GM19467 (cell line): ENCODE results near the gene VRTN.
"Not testable (repeated sequence)": the region's sequence is repeated elsewhere in the genome, so short reads cannot be mapped to it uniquely, and the experiment has no call there.

Source experiments
- ATAC-seq: cut with Tn5 transposase; IDR thresholded peaks from one replicate; pipeline ENCODE4 v1.9.1; 2021; ENCODE audit warnings: mild to moderate bottlenecking, moderate library complexity; ENCODE audit not compliant: unreplicated experiment

VRTN gene

DNA sequence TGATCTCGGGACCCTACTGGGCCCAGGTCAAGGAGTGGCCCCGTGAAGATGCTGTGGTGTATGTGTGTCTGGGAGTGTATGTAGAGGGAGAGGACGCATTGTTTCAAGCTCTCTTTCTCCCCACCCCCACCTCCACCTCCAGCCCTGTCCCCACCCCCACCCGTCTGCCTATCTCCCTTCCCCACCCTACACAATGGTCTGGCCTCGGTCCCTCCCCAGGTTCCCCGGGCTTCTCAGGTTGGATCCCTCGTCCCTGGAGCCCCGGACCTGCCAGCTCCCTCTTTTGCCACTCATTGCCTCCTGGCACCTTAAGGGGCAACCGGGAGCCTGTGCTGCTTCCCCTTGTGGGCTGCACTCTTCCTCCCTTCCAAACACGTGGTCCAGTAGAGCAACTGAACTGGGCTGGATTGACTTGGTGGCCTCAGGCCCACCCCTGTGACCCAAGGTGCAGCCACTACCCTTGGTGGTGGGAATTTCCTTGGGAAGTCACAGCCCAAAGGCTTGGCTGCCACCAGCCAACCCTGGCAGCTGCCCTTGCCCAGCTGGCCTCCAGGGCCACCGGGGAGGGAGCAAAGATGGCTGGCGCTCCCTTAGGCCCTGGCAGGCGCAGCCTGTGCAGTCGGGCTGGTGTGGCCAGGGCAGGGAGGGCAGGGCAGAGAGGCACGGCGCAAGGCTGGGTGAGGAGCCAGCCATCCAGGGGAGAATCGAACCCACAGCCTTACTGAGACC is 628 bp downstream of the VRTN start:
- ATAC-seq = no peak

DNA sequence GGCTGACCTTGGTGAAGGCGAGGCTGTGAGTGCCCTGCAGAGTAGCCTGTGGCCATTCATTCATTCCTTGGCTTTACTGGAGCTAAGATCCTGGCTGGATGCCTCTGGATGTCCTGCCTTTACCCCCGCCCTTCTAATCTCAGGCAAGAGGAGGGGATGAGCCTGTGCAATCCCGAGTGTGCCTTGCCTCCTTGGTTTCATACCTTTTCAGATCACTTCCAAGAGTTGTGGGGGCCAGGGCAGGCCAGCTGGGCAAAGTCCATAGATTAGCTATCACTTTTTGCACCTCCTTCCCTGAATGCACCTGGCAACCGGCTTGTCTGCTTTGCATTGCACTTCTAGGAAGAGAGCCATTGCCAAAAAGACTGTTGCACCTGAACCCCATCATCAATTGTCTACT is 1.5 kb downstream of the VRTN start:
- no peak for ATAC-seq

DNA sequence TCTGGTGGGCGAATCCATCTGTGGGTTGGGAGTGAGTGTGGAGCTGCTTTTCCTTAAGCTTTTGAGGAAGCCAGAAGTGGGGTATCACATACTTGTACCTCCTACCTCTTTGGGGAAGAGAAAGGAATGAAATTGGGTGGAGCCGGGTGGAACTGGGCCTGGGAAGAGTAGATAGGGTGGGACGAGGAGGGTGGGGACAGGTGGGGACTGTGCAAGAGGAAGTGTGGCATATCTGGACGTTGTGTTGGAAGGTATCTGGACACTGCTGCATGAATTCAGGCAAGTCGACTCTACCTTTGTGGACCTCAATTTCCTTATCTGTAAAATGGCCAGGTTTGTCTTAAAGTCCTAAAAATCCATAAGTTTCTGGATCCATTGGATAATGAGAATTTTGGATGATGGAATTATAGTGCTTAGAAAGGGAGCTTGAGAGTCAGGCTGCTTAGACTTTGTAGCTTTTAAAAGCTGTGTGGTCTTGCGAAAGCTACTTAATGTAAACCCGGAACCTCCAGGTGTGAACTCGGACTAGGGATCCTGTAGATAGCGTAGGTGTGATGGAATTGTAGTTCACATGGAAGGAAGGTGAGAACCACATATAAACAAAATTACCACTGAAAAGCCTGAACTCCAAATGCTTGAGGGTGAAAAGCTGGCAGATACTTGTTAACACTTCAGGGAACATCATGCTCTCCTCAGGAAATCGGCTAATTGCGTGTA is 2.1 kb downstream of the VRTN start:
- no peak for ATAC-seq

DNA sequence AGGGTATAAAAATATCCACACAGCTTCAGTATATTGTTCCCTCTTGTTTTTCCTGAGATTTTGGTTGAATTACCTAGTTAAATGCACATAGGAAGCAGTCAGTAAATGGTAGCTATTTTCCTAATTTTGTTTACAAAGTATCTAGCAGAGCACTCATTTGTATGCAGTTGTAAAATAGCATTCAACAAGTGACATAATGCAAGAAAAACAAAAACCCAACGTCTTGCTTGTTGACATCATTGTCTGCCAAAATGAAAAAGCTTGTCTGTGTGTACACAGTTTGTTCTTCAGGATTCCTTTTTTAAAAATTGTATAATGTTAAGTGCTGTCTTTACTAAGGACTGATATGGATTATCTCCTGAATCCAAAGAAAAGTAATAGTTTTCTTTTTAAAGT is 2.7 kb downstream of the VRTN start:
- no peak for ATAC-seq

DNA sequence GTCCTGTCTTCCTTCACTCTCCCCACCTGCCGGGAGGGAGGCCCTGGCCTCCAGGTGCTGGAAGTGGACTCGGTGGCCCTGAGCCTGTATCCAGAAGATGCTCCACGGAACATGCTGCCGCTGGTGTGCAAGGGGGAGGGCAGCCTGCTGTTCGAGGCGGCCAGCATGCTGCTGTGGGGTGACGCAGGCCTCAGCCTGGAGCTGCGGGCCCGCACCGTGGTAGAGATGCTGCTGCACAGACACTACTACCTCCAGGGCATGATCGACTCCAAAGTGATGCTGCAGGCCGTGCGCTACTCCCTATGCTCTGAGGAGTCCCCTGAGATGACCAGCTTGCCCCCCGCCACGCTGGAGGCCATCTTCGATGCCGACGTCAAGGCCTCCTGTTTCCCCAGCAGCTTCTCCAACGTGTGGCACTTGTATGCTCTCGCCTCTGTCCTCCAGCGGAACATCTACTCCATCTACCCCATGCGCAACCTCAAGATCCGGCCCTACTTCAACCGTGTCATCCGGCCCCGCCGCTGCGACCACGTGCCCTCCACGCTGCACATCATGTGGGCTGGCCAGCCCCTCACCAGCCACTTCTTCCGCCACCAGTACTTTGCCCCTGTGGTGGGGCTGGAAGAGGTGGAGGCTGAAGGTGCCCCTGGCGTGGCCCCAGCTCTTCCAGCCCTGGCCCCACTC is 8.8 kb downstream of the VRTN start:
- ATAC-seq = no peak

DNA sequence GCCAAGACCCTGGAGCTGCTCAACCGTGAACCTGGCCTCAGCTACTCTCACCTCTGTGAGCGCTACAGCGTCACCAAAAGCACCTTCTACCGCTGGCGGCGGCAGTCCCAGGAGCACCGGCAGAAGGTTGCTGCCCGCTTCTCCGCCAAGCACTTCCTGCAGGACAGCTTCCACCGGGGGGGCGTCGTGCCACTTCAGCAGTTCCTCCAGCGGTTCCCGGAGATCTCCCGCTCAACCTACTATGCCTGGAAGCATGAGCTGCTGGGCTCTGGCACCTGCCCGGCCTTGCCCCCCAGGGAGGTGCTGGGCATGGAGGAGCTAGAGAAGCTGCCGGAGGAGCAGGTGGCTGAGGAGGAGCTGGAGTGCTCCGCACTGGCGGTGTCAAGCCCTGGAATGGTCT is 9.3 kb downstream of the VRTN start:
- ATAC-seq = no peak

DNA sequence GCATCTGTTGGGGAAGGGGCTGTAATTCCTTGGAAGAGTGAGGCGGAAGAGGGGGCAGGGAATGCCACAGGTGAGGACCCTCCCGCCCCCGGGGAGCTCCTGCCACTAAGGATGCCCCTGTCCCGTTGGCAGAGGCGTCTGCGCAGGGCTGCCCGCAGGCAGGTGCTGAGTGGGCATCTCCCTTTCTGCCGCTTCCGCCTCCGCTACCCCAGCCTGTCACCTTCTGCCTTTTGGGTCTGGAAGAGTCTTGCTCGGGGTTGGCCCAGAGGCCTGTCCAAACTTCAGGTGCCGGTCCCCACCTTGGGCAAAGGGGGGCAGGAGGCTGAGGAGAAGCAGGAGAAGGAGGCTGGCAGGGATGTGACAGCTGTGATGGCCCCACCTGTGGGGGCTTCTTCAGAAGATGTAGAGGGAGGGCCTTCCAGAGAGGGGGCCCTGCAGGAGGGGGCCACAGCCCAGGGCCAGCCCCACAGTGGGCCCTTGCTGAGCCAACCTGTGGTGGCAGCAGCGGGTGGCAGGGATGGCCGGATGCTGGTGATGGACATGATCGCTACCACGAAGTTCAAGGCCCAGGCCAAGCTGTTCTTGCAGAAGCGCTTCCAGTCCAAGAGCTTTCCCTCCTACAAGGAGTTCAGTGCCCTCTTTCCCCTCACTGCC is 10.0 kb downstream of the VRTN start:
- ATAC-seq = no peak

DNA sequence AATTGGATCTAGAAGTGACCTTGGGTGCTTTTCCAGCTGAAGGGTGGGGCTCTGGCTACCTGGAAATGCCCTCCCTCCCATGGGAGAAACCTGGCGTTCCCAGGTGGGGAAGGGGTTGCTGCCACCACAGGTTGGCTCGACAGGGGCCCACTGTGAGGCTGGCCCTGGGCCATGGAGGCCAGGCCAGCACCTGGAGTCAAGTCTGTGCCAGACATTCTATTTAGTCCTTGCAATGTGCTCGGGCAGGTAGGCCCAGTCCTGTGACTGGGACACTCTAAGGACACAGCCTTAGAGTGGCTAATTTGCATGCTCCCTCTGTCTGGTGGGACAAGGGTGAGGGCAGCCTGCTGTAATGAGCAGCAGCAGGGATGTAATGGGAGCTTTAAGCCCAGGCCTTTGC is 11.9 kb downstream of the VRTN start:
- ATAC-seq = no peak

DNA sequence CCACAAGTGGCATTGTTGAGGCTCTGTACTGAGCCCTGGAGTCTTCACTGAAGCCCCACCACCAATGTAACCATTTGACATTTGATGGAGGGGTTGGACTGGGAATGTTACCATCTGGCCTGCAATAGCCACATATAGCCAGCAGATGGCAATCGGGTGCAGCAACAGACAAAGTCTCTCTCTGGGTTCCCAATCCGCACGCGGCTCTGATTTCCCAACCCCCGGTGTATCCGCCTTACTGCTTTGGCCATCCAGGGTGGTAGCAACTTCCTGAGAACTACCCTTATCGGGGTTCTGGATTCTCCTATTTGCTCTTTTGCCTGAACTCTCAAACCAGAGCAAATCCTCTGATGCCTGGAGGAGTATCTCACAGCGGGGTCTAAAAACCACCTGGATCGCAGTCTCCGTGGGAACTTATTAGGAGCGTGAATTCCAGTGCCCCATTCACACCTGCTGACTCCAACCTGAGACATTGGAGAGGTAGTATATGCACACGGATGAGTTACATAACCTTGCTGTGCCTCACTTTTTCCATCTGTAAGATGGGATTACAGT is 14.2 kb downstream of the VRTN start:
- ATAC-seq = no peak

DNA sequence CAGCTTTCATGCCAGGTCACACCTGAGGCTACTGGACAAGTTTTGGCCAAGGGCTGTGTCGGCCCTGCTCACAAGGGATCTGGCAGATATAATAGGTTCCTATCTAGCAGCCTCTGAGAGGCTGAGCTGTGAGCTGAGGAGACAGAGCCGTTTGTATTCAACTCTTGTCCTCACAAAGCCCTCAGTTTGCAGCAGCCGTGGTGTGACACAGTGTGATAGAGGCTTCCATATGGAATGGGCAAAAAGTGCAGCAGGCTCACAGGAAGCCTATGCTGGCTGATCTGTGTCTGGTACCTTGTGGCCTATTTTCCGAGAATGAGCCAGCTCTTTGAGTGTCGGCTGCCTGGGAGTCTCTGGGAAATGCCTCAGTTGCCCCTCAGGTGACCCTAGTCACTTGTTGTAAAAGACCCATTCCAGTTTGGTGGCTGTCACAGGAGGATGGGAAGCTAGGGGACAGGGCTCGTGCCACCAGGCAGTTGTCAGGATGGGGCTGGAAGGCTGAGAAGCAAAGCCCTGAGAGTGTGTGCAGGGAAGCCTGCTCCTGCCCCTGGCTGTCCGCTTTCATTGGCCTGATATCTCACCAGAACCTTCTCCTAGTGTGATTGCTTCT is 16.1 kb downstream of the VRTN start:
- no peak for ATAC-seq

DNA sequence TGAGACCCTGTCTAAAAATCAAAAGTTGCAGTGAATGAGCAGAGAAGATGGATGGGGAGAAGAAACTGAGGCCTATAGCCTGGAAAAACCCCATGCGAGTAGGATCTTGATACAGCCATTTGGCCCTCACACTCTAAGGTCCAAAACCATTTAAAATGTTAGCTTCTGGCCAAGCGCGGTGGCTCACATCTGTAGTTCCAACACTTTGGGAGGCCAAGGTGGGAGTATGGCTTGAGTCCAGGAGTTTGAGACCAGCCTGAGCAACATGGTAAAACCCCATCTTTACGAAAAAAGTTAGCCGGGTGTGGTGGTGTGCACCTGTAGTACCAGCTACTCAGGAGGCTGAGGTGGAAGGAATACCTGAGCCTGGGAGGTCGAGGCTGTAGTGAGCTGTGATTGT is 19.8 kb downstream of the VRTN start:
- no peak for ATAC-seq

DNA sequence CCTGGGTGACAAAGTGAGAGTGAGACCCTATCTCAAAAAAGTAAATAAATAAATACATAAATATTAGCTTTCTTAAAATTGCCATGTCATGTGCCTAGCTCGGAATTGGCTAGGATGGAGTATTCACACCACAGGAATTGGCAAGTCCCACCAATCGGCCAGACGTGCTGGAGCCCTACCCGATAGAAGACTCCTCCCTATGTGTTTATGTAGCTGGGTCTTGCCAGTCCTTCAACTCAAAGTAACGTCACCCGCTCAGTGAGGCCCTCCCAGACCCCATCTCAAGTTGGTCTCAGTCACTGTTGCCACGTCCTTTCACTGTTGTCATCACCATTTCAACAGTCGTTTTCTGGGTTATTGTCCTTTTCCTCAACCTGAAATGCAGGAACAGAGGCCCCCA is 20.2 kb downstream of the VRTN start:
- ATAC-seq = no peak

DNA sequence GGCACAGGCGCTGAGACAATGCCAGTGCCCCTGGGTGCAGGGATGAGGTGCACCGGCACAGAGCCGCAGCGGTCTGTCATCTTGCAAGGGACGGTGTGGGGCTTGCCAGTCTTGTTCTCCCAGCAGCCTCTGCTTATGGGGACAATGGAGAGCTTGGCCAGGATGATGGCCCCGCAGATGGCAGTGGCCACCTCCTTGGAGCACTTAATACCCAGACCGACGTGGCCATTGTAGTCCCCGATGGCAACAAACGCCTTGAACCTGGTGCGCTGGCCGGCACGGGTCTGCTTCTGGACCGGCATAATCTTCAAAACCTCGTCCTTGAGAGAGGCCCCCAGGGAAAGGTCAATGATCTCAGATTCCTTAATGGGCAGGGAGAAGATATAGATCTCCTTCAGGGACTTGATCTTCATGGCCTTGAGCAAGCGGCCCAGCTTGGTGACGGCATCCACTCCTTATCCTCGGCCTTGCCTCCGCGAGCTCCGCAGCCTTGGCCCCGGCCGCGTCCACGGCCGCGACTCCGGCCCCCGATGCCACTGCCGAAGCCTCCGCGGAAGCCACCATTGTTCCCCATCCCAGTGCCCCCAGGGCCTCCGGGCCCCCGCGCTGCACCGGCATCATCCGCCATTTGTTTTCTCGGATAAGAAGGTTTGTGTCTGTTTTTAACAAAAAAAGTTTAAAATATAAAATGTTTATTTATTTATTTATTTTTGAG is 29.9 kb downstream of the VRTN start:
- ATAC-seq = no peak

DNA sequence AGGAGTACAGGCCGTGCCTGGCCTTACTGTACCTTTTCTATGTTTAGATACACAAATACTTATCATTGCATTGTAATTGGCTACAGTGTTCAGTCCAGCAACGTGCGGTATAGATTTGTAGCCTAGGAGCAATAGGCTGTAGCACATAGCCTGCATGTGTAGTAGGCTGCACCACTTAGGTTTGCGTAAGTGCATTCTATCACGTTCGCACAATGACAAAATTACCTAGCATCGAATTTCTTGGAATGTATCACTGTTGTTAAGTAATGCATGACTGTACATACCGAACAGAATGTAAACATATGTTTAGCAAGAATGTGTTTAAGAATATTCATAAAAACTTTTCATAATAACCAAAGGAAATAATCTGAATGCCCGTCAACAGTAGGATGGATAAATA is 31.9 kb downstream of the VRTN start:
- ATAC-seq = no peak

DNA sequence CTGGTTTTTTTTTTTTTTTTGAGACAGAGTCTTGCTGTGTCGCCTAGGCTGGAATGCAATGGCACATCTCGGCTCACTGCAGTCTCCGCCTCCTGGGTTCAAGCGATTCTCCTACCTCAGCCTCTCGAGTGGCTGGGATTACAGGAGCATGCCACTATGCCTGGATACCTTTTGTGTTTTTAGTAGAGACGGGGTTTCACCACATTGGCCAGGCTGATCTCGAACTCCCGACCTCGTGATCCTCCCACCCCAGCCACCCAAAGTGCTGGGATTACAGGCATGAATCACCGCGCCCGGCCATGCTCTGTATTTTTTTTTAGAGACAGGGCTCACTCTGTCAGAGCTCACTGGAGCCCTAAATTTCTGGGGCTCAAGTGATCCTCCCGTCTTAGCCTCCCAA is 32.6 kb downstream of the VRTN start:
- ATAC-seq = no peak

DNA sequence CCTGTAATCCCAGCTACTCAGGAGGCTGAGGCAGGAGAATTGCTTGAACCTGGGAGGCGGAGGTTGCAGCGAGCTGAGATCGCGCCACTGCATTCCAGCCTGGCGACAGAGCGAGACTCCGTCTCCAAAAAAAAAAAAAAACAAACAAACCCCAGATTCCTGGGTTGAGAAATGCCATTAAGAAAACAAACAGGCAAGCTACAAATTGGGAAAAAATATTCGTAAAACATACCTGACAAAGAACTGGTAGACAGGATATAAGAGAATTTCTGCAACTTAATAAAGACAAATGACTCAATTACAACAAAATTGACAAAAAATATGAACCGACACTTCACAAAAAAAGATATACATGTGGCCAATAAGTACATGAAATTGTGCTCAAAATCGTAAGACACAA is 33.3 kb downstream of the VRTN start:
- not testable (repeated sequence) for ATAC-seq

DNA sequence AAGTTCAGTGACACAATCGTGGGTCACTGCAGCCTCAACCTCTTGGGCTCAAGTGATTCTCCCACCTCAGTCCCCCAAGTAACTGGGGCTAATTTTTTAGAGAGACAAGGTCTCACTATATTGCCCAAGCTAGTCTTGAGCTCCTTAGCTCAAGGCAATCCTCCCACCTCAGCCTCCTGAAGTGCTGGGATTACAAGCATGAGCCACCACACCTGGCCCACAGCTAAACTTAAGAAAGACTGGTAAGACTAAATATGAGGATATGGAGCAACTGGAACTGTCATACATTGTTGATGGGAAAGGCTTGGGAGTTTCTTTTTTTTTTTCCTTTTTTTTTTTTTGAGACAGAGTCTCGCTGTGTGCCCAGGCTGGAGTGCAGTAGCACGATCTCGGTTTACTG is 34.0 kb downstream of the VRTN start:
- ATAC-seq = no peak

DNA sequence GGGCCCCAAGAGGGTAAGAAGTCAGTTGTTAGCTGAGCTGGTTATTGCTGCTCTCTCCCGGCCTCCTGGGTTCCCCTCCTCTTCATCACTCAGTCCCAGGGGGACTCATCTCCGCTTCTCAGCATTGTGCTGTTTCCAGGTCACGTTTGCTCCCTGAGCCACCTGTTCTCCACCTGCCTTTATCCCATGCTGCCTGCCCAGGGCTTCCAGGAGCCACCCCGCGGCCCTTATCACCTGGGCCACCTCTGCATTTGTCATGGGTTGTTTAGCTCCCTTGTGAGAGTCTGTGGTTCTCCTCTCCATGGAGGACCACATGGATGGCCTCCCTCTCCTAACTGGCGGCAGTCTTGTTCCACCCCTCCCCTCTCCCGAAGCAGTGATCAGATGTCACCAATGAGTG is 41.7 kb downstream of the VRTN start:
- ATAC-seq = no peak

DNA sequence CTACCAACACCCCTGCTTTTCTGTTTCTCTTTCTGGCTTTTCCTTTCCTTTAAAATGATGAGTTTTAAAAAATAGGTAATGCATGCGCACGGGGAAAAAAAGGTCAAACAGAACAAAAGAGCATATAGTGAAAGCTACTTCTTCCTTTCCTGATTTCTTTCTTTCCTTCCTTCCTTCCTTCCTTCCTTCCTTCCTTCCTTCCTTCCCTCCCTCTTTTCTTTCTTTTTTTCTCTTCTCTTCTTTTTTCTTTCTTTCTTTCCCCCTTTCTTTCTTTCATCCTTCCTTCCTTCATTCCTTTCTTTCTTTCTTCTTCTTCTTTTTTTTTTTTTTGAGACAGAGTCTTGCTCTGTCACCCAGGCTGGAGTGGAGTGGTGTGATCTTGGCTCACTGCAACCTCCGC is 42.2 kb downstream of the VRTN start:
- ATAC-seq = not testable (repeated sequence)

DNA sequence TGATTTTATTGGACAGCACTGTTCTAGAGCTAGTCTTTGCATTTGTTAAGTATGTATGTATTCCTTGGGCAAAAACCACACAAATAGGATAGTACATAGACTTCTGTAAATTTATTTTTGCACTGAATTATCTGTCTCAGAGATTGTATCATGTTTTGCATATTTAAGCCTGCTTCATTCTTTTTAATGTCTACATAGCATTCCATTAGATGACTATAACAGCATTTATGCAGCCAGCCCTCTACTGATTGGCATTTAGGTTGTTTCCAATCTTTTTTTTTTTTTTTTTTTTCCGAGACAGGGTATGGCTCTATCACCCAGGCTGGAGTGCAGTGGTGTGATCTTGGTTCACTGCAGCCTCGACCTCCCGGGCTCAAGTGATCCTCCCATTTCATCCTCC is 43.2 kb downstream of the VRTN start:
- ATAC-seq = no peak
